ENCODE measurements around the gene SHF. TPM values are rescaled to one million over a fixed set of nuclear protein-coding genes. Genes with fewer than 3 reads are reported as not detected.

Gene SHF
- polyA plus RNA-seq, 3 donors, result 0.58 to 0.70 (median 0.67) TPM

- peaks cover 10% of the 10 kb centered on the region for H3K4me1 Mint-ChIP-seq
- intact Hi-C loops (cut with micrococcal nuclease), result no loop called here
- H3K4me3 Mint-ChIP-seq, result peak overlapping the region; percentile 47 to 82
- H2AFZ ChIP-seq (ENCODE audit: insufficient read depth, low read depth, low read length, poor library complexity, severe bottlenecking), result no peak overlapping the region
- H3K4me1 ChIP-seq (ENCODE audit: control insufficient read depth in 1 of 2, insufficient read depth in 2 of 2, low read length in 2 of 2), result peaks cover 0 to 5% of the 10 kb centered on the region in 2 donors
- DNase-seq, result peak in 1 of 3 donors; percentile 25
- H3K79me2 ChIP-seq (ENCODE audit: insufficient read depth, low read length), result no peaks in the 10 kb centered on the region
- H4K20me1 ChIP-seq (ENCODE audit: insufficient read depth, low read length), result no peaks in the 10 kb centered on the region
- H3K9ac ChIP-seq (ENCODE audit: insufficient read depth, low read length, poor library complexity, severe bottlenecking), result no peak overlapping the region
- H3K27me3 ChIP-seq (ENCODE audit: control insufficient read depth in 2 of 2, insufficient read depth in 2 of 2, low read length in 2 of 2), result peaks cover 39 to 68% of the 10 kb centered on the region in 2 donors
- peak overlapping the region in 1 of 7 donors; percentile 59 for H3K27ac Mint-ChIP-seq
- peaks cover 0 to 12% (median 3%) of the 10 kb centered on the region in 7 donors for H3K9me3 Mint-ChIP-seq
- 8% methylated on average over 47 of the region's 57 CpGs for whole genome bisulfite sequencing (ENCODE audit: insufficient coverage)
- peak overlapping the region; percentile 26 for H3K4me2 ChIP-seq (replicated peaks; ENCODE audit: extremely low read depth, low read length, poor library complexity, severe bottlenecking)
- H3K4me3 ChIP-seq (replicated peaks in 1 of 3; ENCODE audit: low read depth in 2 of 3, low read length in 3 of 3), result peak overlapping the region in 1 of 3 experiments; percentile 30
- H3K9me3 ChIP-seq (replicated peaks in 1 of 2; ENCODE audit: control insufficient read depth in 1 of 2, insufficient read depth in 1 of 2, low read length in 2 of 2), result peaks cover 0 to 17% of the 10 kb centered on the region in 2 donors
- H3K27ac ChIP-seq (ENCODE audit: low read depth in 1 of 2, low read length in 2 of 2), result no peak overlapping the region
- no peaks in the 10 kb centered on the region for H3K36me3 ChIP-seq (replicated peaks in 1 of 2; ENCODE audit: control insufficient read depth in 1 of 2, insufficient read depth in 2 of 2, low read length in 2 of 2)
- no peaks in the 10 kb centered on the region for H3K36me3 Mint-ChIP-seq
- TF ChIP-seq CTCF (IDR thresholded peaks at IDR 0.05), result peak; percentile 26
- peaks cover 62 to 79% (median 68%) of the 10 kb centered on the region in 3 donors for H3K27me3 Mint-ChIP-seq (ENCODE audit: low read depth in 3 of 3)
These were observed 52.8 kb downstream of the SHF start for GRCh38 chr15:45134682-45135604.

GRCh38 chr15:45134046-45134445, 53.7 kb downstream of the SHF start:
- no peak overlapping the region for H3K9ac ChIP-seq (ENCODE audit: insufficient read depth, low read length, poor library complexity, severe bottlenecking)
- no peak overlapping the region for H2AFZ ChIP-seq (ENCODE audit: insufficient read depth, low read depth, low read length, poor library complexity, severe bottlenecking)
- no peak overlapping the region for H3K27ac Mint-ChIP-seq
- peak overlapping the region in 1 of 2 donors; percentile 82 for H3K4me3 Mint-ChIP-seq
- WGBS (ENCODE audit: insufficient coverage), result 100% methylated on average over 1 of the region's 7 CpGs
- H3K9me3 Mint-ChIP-seq, result peaks cover 0 to 14% (median 3%) of the 10 kb centered on the region in 7 donors
- H3K4me3 ChIP-seq (replicated peaks in 1 of 3; ENCODE audit: low read depth in 2 of 3, low read length in 3 of 3), result no peak overlapping the region
- intact Hi-C loops (cut with micrococcal nuclease), result no loop called here
- H3K79me2 ChIP-seq (ENCODE audit: insufficient read depth, low read length), result no peaks in the 10 kb centered on the region
- no peak for DNase-seq
- H3K27me3 ChIP-seq (ENCODE audit: control insufficient read depth in 2 of 2, insufficient read depth in 2 of 2, low read length in 2 of 2), result peaks cover 44 to 76% of the 10 kb centered on the region in 2 donors
- no peak overlapping the region for H3K4me2 ChIP-seq (replicated peaks; ENCODE audit: extremely low read depth, low read length, poor library complexity, severe bottlenecking)
- H3K4me1 ChIP-seq (ENCODE audit: control insufficient read depth in 1 of 2, insufficient read depth in 2 of 2, low read length in 2 of 2), result peaks cover 6 to 12% of the 10 kb centered on the region in 2 donors
- H3K36me3 Mint-ChIP-seq, result no peaks in the 10 kb centered on the region
- no peaks in the 10 kb centered on the region for H3K36me3 ChIP-seq (replicated peaks in 1 of 2; ENCODE audit: control insufficient read depth in 1 of 2, insufficient read depth in 2 of 2, low read length in 2 of 2)
- H3K27ac ChIP-seq (ENCODE audit: low read depth in 1 of 2, low read length in 2 of 2), result no peak overlapping the region
- H3K4me1 Mint-ChIP-seq, result peaks cover 16% of the 10 kb centered on the region
- peaks cover 0 to 20% of the 10 kb centered on the region in 2 donors for H3K9me3 ChIP-seq (replicated peaks in 1 of 2; ENCODE audit: control insufficient read depth in 1 of 2, insufficient read depth in 1 of 2, low read length in 2 of 2)
- no peak for TF ChIP-seq CTCF (IDR thresholded peaks at IDR 0.05)
- H4K20me1 ChIP-seq (ENCODE audit: insufficient read depth, low read length), result no peaks in the 10 kb centered on the region
- peaks cover 66 to 88% (median 76%) of the 10 kb centered on the region in 3 donors for H3K27me3 Mint-ChIP-seq (ENCODE audit: low read depth in 3 of 3)
